Large intestine (tissue), 3 donors: ENCODE measurements around the gene QSOX2. TPM values are rescaled to one million over a fixed set of nuclear protein-coding genes. Genes with fewer than 3 reads are reported as not detected.

Experiments used
- DNase-seq, 2 donors: peaks; one replicate each; pipeline versions ENCODE4 v3.0.0 to v3.0.0-alpha.2; 2013
- H3K27ac ChIP-seq: one replicate; pipeline ENCODE4 v1.5.1; 2013; ENCODE audit warnings: low read length
- H3K27me3 ChIP-seq: 2 replicates; pipeline ENCODE4 v1.6.1; 2013; ENCODE audit warnings: low read length; ENCODE audit not compliant: control insufficient read depth, insufficient read depth
- H3K36me3 ChIP-seq: 2 replicates; pipeline ENCODE4 v1.6.1; 2013; ENCODE audit warnings: low read length; ENCODE audit not compliant: control insufficient read depth, insufficient read depth
- H3K4me1 ChIP-seq: one replicate; pipeline ENCODE4 v1.6.1; 2013; ENCODE audit warnings: low read length; ENCODE audit not compliant: control insufficient read depth, insufficient read depth
- H3K4me3 ChIP-seq: one replicate; pipeline ENCODE4 v1.5.1; 2013; ENCODE audit warnings: low read length
- H3K9me3 ChIP-seq: one replicate; pipeline ENCODE4 v1.6.1; 2013; ENCODE audit warnings: mild to moderate bottlenecking, low read depth, low read length, moderate library complexity; ENCODE audit not compliant: control insufficient read depth
- WGBS: methylation state at CpG from one replicate; pipeline ENCODE4 v1.1.5; 2013; ENCODE audit warnings: low lambda C conversion rate; ENCODE audit not compliant: insufficient coverage; 5-methylcytosine and 5-hydroxymethylcytosine counted together
- polyA plus RNA-seq: library from polyadenylated mRNA; unstranded; fragments of 120-200 nt; gene quantifications from one replicate; pipeline ENCODE4 v1.2.1, GENCODE V29; 2013

The QSOX2 gene
- polyA plus RNA-seq, 1 donor = 11.9 TPM

- Histone ChIP-seq H3K36me3 (no peaks in the 10 kb centered on the region), H3K27ac (no peak overlapping the region), H3K4me3 (no peak overlapping the region), H3K4me1 (peaks cover 7% of the 10 kb centered on the region), H3K27me3 (peaks cover 43% of the 10 kb centered on the region), H3K9me3 (no peaks in the 10 kb centered on the region)
- DNase-seq = no peak
- no CpG with 5 or more reads among the region's 30 CpGs for WGBS
Measured at GRCh38 chr9:136248951-136249876, 3.6 kb upstream of the QSOX2 start.

DNA sequence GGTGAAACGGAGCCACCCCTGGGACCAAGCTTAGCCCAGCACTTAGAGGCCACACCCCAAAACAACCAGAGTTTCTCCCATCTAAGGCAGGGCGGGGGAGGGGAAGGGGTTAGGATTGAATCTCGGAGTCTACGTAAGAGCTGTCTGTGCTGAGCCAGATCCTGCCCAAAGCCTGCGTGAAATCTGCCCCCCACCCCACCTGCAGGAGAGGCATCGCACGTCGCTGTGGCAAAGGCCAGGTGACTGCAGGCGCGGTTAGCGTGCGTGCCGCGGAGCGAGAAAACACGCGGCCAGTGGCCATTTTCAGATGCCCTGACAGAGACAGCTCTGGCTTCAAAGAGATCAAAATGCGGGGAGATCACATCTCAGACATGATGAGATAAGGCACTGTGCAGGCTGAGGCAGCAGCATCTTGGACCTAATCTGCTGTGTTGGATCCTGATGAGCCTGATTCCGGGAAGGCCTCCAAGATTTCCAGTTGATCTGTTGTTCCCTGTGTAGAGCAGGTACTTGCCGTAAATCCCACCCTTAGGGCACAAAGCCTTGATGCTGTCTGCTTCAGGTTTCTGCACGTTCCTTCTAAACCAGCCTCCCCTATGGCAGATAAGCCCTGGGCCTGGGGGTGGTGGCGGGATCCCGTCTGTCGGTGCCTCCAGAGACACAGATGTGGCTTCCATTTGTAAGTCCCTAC, 2.5 kb upstream of the QSOX2 start:
- WGBS = no CpG with 5 or more reads among the region's 24 CpGs
- no peak overlapping the region for H3K27ac ChIP-seq
- H3K4me3 ChIP-seq = no peak overlapping the region
- H3K9me3 ChIP-seq = no peaks in the 10 kb centered on the region
- peaks cover 41% of the 10 kb centered on the region for H3K27me3 ChIP-seq
- DNase-seq = no peak
- H3K36me3 ChIP-seq = no peaks in the 10 kb centered on the region
- peaks cover 7% of the 10 kb centered on the region for H3K4me1 ChIP-seq

- Histone ChIP-seq H3K27me3 (peaks cover 41% of the 10 kb centered on the region), H3K9me3 (no peaks in the 10 kb centered on the region), H3K4me3 (no peak overlapping the region), H3K4me1 (peaks cover 7% of the 10 kb centered on the region), H3K36me3 (no peaks in the 10 kb centered on the region), H3K27ac (no peak overlapping the region)
- no CpG with 5 or more reads among the region's 9 CpGs for WGBS
- DNase-seq = no peak
Measured at GRCh38 chr9:136247551-136247916, 1.9 kb upstream of the QSOX2 start.

DNA sequence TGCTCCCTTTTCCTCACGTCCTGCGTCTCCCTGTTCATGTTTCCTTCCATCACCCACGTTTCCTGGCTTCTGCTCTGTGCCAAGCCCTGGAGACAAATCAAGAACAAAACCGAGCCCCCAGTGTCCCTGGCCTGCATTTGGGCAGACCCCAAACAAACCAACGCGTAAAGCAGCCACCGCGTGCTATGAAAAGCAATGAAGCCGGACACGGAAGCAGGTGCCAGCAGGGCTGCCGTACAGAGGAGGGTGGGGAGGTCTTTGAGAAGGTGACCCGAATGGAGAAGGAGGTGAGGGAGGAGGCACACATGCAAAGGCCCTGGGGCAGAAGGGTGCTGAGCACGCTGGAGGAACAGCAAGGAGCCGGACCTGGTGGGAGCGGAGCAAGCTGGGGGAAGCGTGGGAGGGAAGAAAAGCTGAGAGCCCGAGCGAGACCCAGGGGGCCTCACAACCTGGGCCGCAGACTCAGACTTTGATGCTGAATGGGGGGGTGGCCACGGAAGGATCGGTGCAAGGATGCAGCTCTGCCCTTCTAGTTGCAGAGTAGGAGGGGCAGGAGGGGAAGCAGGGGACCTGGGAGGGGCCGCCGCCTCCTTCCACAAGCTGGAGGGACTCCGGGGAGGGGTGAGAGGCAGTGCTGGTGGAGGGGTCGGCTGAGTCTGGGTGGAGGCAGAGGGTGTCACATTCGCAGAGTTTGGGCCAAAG, 1.4 kb upstream of the QSOX2 start:
- peaks cover 41% of the 10 kb centered on the region for H3K27me3 ChIP-seq
- H3K9me3 ChIP-seq = no peaks in the 10 kb centered on the region
- no peak overlapping the region for H3K27ac ChIP-seq
- 90% methylated on average over 4 of the region's 26 CpGs for WGBS
- H3K4me1 ChIP-seq = peaks cover 7% of the 10 kb centered on the region
- H3K36me3 ChIP-seq = no peaks in the 10 kb centered on the region
- DNase-seq = no peak
- no peak overlapping the region for H3K4me3 ChIP-seq

- no peaks in the 10 kb centered on the region for H3K9me3 ChIP-seq
- no peaks in the 10 kb centered on the region for H3K36me3 ChIP-seq
- peaks cover 28% of the 10 kb centered on the region for H3K27me3 ChIP-seq
- no peak for DNase-seq
- no CpG with 5 or more reads among the region's 6 CpGs for WGBS
- peak overlapping the region; percentile 57 for H3K4me3 ChIP-seq
- no peak overlapping the region for H3K27ac ChIP-seq
- H3K4me1 ChIP-seq = peaks cover 7% of the 10 kb centered on the region
Measured at GRCh38 chr9:136244969-136245218, 718 bp downstream of the QSOX2 start.

DNA sequence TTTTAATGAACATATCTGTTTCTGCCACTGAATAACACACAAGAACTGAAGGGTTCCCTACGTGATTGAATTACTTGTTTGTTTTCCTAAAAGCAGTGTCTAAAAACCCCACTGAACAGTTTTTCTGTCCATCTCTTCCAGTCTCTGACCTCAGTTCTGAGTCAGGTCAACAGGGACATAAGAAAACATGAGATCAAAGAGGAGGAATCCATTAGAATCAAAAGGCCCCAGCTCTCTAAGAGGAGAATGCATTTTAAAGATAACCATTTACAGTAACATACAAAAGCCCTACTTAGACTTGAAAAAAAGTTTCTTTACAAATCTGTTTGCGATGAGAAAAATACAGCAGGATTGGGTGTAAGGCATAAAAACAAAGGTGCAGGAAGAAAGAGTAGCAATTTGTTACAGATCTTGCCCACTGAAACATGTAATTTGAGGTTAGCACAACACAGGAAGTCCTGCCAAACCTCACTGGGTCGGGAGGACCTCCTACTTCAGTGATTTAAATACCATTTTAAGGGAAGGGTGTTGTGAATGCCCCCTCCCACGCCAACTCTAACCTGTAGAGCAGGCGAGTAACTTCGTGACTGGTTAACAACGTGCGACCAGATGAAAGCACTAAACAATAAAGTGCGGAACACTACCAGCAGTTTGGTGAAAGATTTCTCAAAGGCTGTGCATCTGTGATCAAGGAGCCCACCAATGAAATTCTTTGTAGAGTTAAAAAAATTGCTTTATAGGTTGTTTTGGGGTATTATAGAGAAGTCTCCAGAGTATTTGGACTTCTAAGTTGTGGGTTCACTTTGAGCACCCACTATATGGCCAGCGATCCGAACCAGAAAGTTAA, 1.3 kb downstream of the QSOX2 start:
- no peaks in the 10 kb centered on the region for H3K36me3 ChIP-seq
- H3K27ac ChIP-seq = no peak overlapping the region
- H3K9me3 ChIP-seq = no peaks in the 10 kb centered on the region
- H3K27me3 ChIP-seq = peaks cover 22% of the 10 kb centered on the region
- WGBS = 20% methylated on average over 2 of the region's 11 CpGs
- no peak for DNase-seq
- H3K4me3 ChIP-seq = peak overlapping the region; percentile 57
- peaks cover 7% of the 10 kb centered on the region for H3K4me1 ChIP-seq

DNA sequence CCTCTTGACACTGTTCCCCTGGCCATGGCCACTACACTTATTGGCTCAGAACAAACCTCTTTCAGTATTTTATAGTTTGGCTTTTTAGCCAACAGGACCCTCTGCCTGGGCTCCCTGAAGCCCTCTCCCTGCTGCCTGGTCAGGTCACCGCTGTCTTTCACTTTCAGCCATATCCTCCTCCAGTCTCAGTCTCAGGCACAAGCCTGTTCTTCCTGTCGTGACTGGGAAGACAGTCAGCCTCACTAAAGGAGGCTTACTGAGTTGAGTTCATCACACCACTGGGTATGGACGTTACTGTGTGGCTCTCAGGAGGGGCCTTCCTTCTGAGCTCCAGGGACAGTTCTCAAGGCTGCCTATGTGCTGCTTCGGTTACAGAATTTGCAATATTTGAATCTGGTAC, 2.0 kb downstream of the QSOX2 start:
- WGBS = 100% methylated on average over 2 of the region's 4 CpGs

GRCh38 chr9:136242918-136243525, 2.6 kb downstream of the QSOX2 start:
- no CpG with 5 or more reads among the region's 6 CpGs for WGBS
- DNase-seq = no peak
- no peak overlapping the region for H3K27ac ChIP-seq
- no peak overlapping the region for H3K4me3 ChIP-seq
- H3K4me1 ChIP-seq = peaks cover 7% of the 10 kb centered on the region
- no peaks in the 10 kb centered on the region for H3K36me3 ChIP-seq
- H3K9me3 ChIP-seq = no peaks in the 10 kb centered on the region
- peaks cover 11% of the 10 kb centered on the region for H3K27me3 ChIP-seq

More for the DNA sequence above, 2.0 kb downstream of the QSOX2 start:
- Histone ChIP-seq H3K9me3 (no peaks in the 10 kb centered on the region), H3K27ac (no peak overlapping the region), H3K36me3 (no peaks in the 10 kb centered on the region), H3K4me3 (no peak overlapping the region), H3K27me3 (peaks cover 15% of the 10 kb centered on the region), H3K4me1 (peaks cover 7% of the 10 kb centered on the region)
- no peak for DNase-seq

DNA sequence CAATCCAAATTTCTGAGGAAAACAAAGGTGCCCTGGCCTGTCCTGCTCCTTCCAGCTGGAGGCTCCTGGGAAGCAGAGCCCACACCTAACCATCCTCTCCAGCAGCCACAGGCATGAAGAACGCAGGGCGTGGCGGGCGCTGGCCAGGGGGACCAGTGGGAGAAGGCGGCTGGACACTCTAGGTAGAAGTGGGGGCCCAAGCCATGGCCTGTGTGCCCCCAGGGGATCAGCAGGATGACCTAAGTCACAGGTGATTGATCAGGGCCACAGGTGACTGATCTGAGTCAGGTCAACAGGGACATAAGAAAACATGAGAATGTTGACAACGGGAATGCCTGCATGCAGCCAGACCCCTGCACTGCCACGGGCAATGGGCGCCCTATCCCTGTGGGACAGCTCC, 3.4 kb downstream of the QSOX2 start:
- no peak for DNase-seq
- Histone ChIP-seq H3K27ac (no peak overlapping the region), H3K4me3 (no peak overlapping the region), H3K36me3 (no peaks in the 10 kb centered on the region), H3K4me1 (peaks cover 7% of the 10 kb centered on the region), H3K9me3 (no peaks in the 10 kb centered on the region), H3K27me3 (peaks cover 7% of the 10 kb centered on the region)
- no CpG with 5 or more reads among the region's 8 CpGs for WGBS
